ENCODE data around the gene HDAC4.

Gene HDAC4

GRCh38 chr2:239200646-239201530, 199.9 kb downstream of the HDAC4 start:
- no peak for DNase-seq (ENCODE audit: low spot score)

- DNase-seq (ENCODE audit: low spot score): no peak
Observed at GRCh38 chr2:239199041-239199768, 201.6 kb downstream of the HDAC4 start.

GRCh38 chr2:239198221-239198620, 202.6 kb downstream of the HDAC4 start:
- no peak for DNase-seq (ENCODE audit: low spot score)

- no peak for DNase-seq (ENCODE audit: low spot score)
Observed at GRCh38 chr2:239197146-239197545, 203.7 kb downstream of the HDAC4 start.

GRCh38 chr2:239196474-239197021, 204.3 kb downstream of the HDAC4 start:
- DNase-seq (ENCODE audit: low spot score): no peak

GRCh38 chr2:239195992-239196391, 204.8 kb downstream of the HDAC4 start:
- no peak for DNase-seq (ENCODE audit: low spot score)

- no peak for DNase-seq (ENCODE audit: low spot score)
Observed at GRCh38 chr2:239195318-239195871, 205.4 kb downstream of the HDAC4 start.

- DNase-seq (ENCODE audit: low spot score): no peak
Observed at GRCh38 chr2:239194731-239195317, 206.0 kb downstream of the HDAC4 start.

GRCh38 chr2:239193925-239194677, 206.7 kb downstream of the HDAC4 start:
- no peak for DNase-seq (ENCODE audit: low spot score)

- DNase-seq (ENCODE audit: low spot score): no peak
Observed at GRCh38 chr2:239193401-239193811, 207.4 kb downstream of the HDAC4 start.

- no peak for DNase-seq (ENCODE audit: low spot score)
Observed at GRCh38 chr2:239192975-239193374, 207.8 kb downstream of the HDAC4 start.

GRCh38 chr2:239192456-239192855, 208.4 kb downstream of the HDAC4 start:
- DNase-seq (ENCODE audit: low spot score): no peak

GRCh38 chr2:239190921-239191885, 209.6 kb downstream of the HDAC4 start:
- no peak for DNase-seq (ENCODE audit: low spot score)

- no peak for DNase-seq (ENCODE audit: low spot score)
Observed at GRCh38 chr2:239190361-239190760, 210.5 kb downstream of the HDAC4 start.

GRCh38 chr2:239189711-239190131, 211.1 kb downstream of the HDAC4 start:
- no peak for DNase-seq (ENCODE audit: low spot score)

- no peak for DNase-seq (ENCODE audit: low spot score)
Observed at GRCh38 chr2:239188536-239188935, 212.3 kb downstream of the HDAC4 start.

- no peak for DNase-seq (ENCODE audit: low spot score)
Observed at GRCh38 chr2:239187464-239188253, 213.2 kb downstream of the HDAC4 start.

- DNase-seq (ENCODE audit: low spot score): no peak
Observed at GRCh38 chr2:239186516-239187357, 214.1 kb downstream of the HDAC4 start.
